ENCODE results near the gene SMYD3.

GRCh38 chr1:246355411-246356230, 151.5 kb downstream of the SMYD3 start:
- no peak for TF ChIP-seq CTCF (conservative IDR thresholded peaks at IDR 0.05 in 1 of 2, IDR thresholded peaks at IDR 0.05 in 1 of 2; ENCODE audit: low read depth in 1 of 2, low read length in 2 of 2)
- no peak for TF ChIP-seq EZH2 (IDR thresholded peaks at IDR 0.05; ENCODE audit: low read length, missing control alignments)
